Measurements from ENCODE around the gene MIOS.
A peak's percentile ranks its signal among the peaks of the same experiment; 100 is the strongest.

Gene MIOS

GRCh38 chr7:7641129-7641663, 74.5 kb downstream of the MIOS start:
- peaks cover 24% of the 10 kb centered on the region for H3K79me2 ChIP-seq (ENCODE audit: insufficient read depth, low read length)
- peak overlapping the region; percentile 87 for H3K9ac ChIP-seq (ENCODE audit: low read length)
- H3K4me3 ChIP-seq (ENCODE audit: low read depth, low read length, poor library complexity, severe bottlenecking), result peak overlapping the region; percentile 92
- H3K27ac ChIP-seq (ENCODE audit: low read depth, low read length, poor library complexity, severe bottlenecking), result peak overlapping the region; percentile 80
- no peaks in the 10 kb centered on the region for H3K9me2 ChIP-seq (ENCODE audit: low read depth, low read length)
- TF ChIP-seq CTCF (IDR thresholded peaks at IDR 0.05; ENCODE audit: low read length), result peak; percentile 16; the same call in 1 of the 2 replicates
- no peak for TF ChIP-seq EZH2 (IDR thresholded peaks at IDR 0.05; ENCODE audit: borderline replicate concordance, low read length)
- H3K27me3 ChIP-seq (ENCODE audit: insufficient read depth, low read length), result no peaks in the 10 kb centered on the region
- no peaks in the 10 kb centered on the region for H3K9me3 ChIP-seq (ENCODE audit: low read length)
- peak overlapping the region; percentile 87 for H3K4me2 ChIP-seq (ENCODE audit: low read length)
- no peaks in the 10 kb centered on the region for H3F3A ChIP-seq (ENCODE audit: insufficient read depth, low read length)
- peaks cover 22% of the 10 kb centered on the region for H3K36me3 ChIP-seq (ENCODE audit: insufficient read depth, low read length)
- peaks cover 30% of the 10 kb centered on the region for H3K4me1 ChIP-seq (ENCODE audit: insufficient read depth, low read length, severe bottlenecking)
- H2AFZ ChIP-seq (ENCODE audit: low read length), result no peak overlapping the region
- no peaks in the 10 kb centered on the region for H4K20me1 ChIP-seq (ENCODE audit: insufficient read depth, low read length)

DNA sequence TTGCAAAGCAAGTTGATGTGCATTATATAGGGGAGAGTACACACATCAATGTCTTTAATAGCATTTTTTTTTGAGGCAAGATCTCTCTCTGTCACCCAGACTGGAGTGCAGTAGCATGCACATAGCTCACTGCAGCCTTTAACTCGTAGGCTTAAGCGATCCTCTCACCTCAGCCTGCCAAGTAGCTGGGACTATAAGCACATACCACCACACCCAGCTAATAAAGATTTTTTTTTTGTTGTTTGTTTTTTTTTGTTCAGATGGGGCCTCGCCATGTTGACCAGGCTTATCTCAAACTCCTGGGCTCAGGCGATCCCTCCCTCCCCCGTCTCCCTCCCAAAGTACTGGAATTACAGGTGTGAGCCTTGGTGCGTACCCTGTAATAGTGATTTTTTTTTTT, 75.4 kb downstream of the MIOS start:
- no peak overlapping the region for H2AFZ ChIP-seq (ENCODE audit: low read length)

DNA sequence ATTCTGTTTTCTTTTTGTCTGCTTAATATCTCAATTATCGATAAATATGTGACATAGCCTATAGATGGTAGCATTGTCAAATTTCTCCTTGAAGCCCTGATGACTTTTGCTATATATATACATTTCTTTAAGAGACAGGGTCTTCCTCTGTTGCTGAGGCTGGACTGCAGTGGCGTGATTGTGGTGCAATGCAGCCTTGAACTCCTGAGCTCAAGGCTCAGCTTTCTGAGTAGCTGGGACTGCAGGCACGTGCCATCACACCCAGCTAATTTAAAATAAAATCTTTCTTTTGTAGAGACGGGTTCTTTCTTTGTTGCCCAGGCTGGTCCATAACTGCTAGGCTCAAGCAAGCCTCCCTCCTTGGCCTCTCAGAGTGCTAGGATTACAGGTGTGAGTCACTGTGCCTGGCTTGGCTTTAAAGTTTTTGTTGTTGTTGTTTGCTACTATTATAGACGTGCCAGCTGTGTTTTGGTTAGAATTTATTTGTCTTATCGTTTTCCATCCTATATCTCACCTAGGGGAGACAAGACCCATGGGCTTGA, 80.9 kb downstream of the MIOS start:
- Histone ChIP-seq H3K4me2 (ENCODE audit: low read length) (no peak overlapping the region), H2AFZ (ENCODE audit: low read length) (no peak overlapping the region), H3K9me3 (ENCODE audit: low read length) (no peaks in the 10 kb centered on the region), H4K20me1 (ENCODE audit: insufficient read depth, low read length) (no peaks in the 10 kb centered on the region), H3K9ac (ENCODE audit: low read length) (no peak overlapping the region), H3K4me3 (ENCODE audit: low read depth, low read length, poor library complexity, severe bottlenecking) (no peak overlapping the region), H3K4me1 (ENCODE audit: insufficient read depth, low read length, severe bottlenecking) (peaks cover 29% of the 10 kb centered on the region), H3K27me3 (ENCODE audit: insufficient read depth, low read length) (no peaks in the 10 kb centered on the region), H3K79me2 (ENCODE audit: insufficient read depth, low read length) (peaks cover 13% of the 10 kb centered on the region; the same call in 1 of the 2 replicates), H3K27ac (ENCODE audit: low read depth, low read length, poor library complexity, severe bottlenecking) (peak overlapping the region; percentile 21), H3K9me2 (ENCODE audit: low read depth, low read length) (no peaks in the 10 kb centered on the region), H3F3A (ENCODE audit: insufficient read depth, low read length) (no peaks in the 10 kb centered on the region), H3K36me3 (ENCODE audit: insufficient read depth, low read length) (peaks cover 4% of the 10 kb centered on the region; the same call in 1 of the 2 replicates)
- TF ChIP-seq CTCF (IDR thresholded peaks at IDR 0.05; ENCODE audit: low read length) (no peak), EZH2 (IDR thresholded peaks at IDR 0.05; ENCODE audit: borderline replicate concordance, low read length) (no peak)

More for the DNA sequence above, 75.4 kb downstream of the MIOS start:
- peaks cover 31% of the 10 kb centered on the region for H3K4me1 ChIP-seq (ENCODE audit: insufficient read depth, low read length, severe bottlenecking)
- peaks cover 24% of the 10 kb centered on the region for H3K79me2 ChIP-seq (ENCODE audit: insufficient read depth, low read length)
- H3K4me2 ChIP-seq (ENCODE audit: low read length), result peak overlapping the region; percentile 87
- H3F3A ChIP-seq (ENCODE audit: insufficient read depth, low read length), result no peaks in the 10 kb centered on the region
- H3K27me3 ChIP-seq (ENCODE audit: insufficient read depth, low read length), result no peaks in the 10 kb centered on the region
- peak overlapping the region; percentile 92 for H3K4me3 ChIP-seq (ENCODE audit: low read depth, low read length, poor library complexity, severe bottlenecking)
- H3K27ac ChIP-seq (ENCODE audit: low read depth, low read length, poor library complexity, severe bottlenecking), result peak overlapping the region; percentile 80
- no peaks in the 10 kb centered on the region for H3K9me3 ChIP-seq (ENCODE audit: low read length)
- H3K9me2 ChIP-seq (ENCODE audit: low read depth, low read length), result no peaks in the 10 kb centered on the region
- peak overlapping the region; percentile 87 for H3K9ac ChIP-seq (ENCODE audit: low read length)
- H3K36me3 ChIP-seq (ENCODE audit: insufficient read depth, low read length), result peaks cover 14% of the 10 kb centered on the region; the same call in 1 of the 2 replicates
- no peaks in the 10 kb centered on the region for H4K20me1 ChIP-seq (ENCODE audit: insufficient read depth, low read length)
- TF ChIP-seq CTCF (IDR thresholded peaks at IDR 0.05; ENCODE audit: low read length) (no peak), EZH2 (IDR thresholded peaks at IDR 0.05; ENCODE audit: borderline replicate concordance, low read length) (no peak)
